Suprapubic skin (tissue), 4 donors: ENCODE measurements around the gene MXD3. TPM values are rescaled to one million over a fixed set of nuclear protein-coding genes. Genes with fewer than 3 reads are reported as not detected.

ENCODE experiments used
- DNase-seq, 2 donors: peaks; one replicate each; pipeline ENCODE4 v3.0.0-alpha.2; 2019; ENCODE audit warnings: low spot score in 2 of 2
- H3K27ac ChIP-seq: fragments of 200-600 bp; sonication (generic); one replicate; pipeline ENCODE4 v1.5.1; 2019
- H3K27me3 ChIP-seq: fragments of 200-600 bp; sonication (generic); one replicate; pipeline ENCODE4 v1.5.1; 2019
- H3K36me3 ChIP-seq: fragments of 200-600 bp; sonication (generic); one replicate; pipeline ENCODE4 v1.5.1; 2019
- H3K4me1 ChIP-seq: fragments of 200-600 bp; sonication (generic); one replicate; pipeline ENCODE4 v1.5.1; 2019
- H3K4me3 ChIP-seq: fragments of 200-600 bp; sonication (generic); one replicate; pipeline ENCODE4 v1.5.1; 2019; ENCODE audit warnings: mild to moderate bottlenecking
- H3K9me3 ChIP-seq: fragments of 200-600 bp; sonication (generic); one replicate; pipeline ENCODE4 v1.5.1; 2019
- CTCF ChIP-seq, 2 donors: fragments of 200-600 bp in 1 of 2; fragments of 450-650 bp in 1 of 2; sonication (generic) in 1 of 2; IDR thresholded peaks; one replicate each; pipeline ENCODE4 v1.5.1; 2016 to 2019; ENCODE audit warnings: antibody characterized with exemption in 2 of 2, mild to moderate bottlenecking in 1 of 2, moderate library complexity in 1 of 2
- EP300 ChIP-seq: sonication (generic); formaldehyde crosslinking; IDR thresholded peaks from one replicate; pipeline ENCODE4 v1.6.1; 2017; ENCODE audit warnings: antibody characterized with exemption
- POLR2A ChIP-seq, 2 donors: fragments of 450-650 bp; IDR thresholded peaks; one replicate each; pipeline ENCODE4 v1.6.1; 2017; ENCODE audit warnings: antibody characterized with exemption in 2 of 2, mild to moderate bottlenecking in 2 of 2, moderate library complexity in 2 of 2
- POLR2AphosphoS5 ChIP-seq, 3 donors: sonication (generic); formaldehyde crosslinking; IDR thresholded peaks; one replicate each; pipeline ENCODE4 v1.6.1; 2017; ENCODE audit warnings: antibody characterized with exemption in 3 of 3
- WGBS: methylation state at CpG from one replicate; pipeline ENCODE4 v1.1.5; 2018; 5-methylcytosine and 5-hydroxymethylcytosine counted together
- total RNA-seq, 4 donors: library from RNA; depleted of rRNA; stranded (reverse); fragments of >200 nt; gene quantifications; one replicate each; pipeline ENCODE4 v1.1.0, GENCODE V29; 2016

Gene MXD3
- total RNA-seq, 4 donors from 2014 or later: 8.7 to 30.3 (median 11.7) TPM

- no peaks in the 10 kb centered on the region for H3K36me3 ChIP-seq
- H3K27me3 ChIP-seq: no peaks in the 10 kb centered on the region
- TF ChIP-seq POLR2A (IDR thresholded peaks at IDR 0.05): no peak
- no peak for TF ChIP-seq CTCF (IDR thresholded peaks at IDR 0.05)
- TF ChIP-seq POLR2AphosphoS5 (IDR thresholded peaks at IDR 0.05): no peak
- no peak for TF ChIP-seq EP300
- no peaks in the 10 kb centered on the region for H3K9me3 ChIP-seq
- DNase-seq: no peak
- 93% methylated on average over 3 of the region's 5 CpGs for WGBS
- no peak overlapping the region for H3K27ac ChIP-seq
- H3K4me3 ChIP-seq: no peak overlapping the region
- peaks cover 31% of the 10 kb centered on the region for H3K4me1 ChIP-seq
Observed at GRCh38 chr5:177357146-177357458, 45.4 kb upstream of the MXD3 start.

- TF ChIP-seq POLR2AphosphoS5 (IDR thresholded peaks at IDR 0.05) (no peak), EP300 (no peak), CTCF (IDR thresholded peaks at IDR 0.05) (no peak), POLR2A (IDR thresholded peaks at IDR 0.05) (no peak)
- no peaks in the 10 kb centered on the region for H3K36me3 ChIP-seq
- no peak overlapping the region for H3K4me3 ChIP-seq
- H3K9me3 ChIP-seq: no peaks in the 10 kb centered on the region
- 61% methylated on average over 3 of the region's 3 CpGs for WGBS
- no peak for DNase-seq
- H3K27me3 ChIP-seq: no peaks in the 10 kb centered on the region
- no peak overlapping the region for H3K27ac ChIP-seq
- H3K4me1 ChIP-seq: peaks cover 31% of the 10 kb centered on the region
Observed at GRCh38 chr5:177356746-177357145, 45.0 kb upstream of the MXD3 start.

GRCh38 chr5:177355868-177356168 is 44.1 kb upstream of the MXD3 start:
- WGBS: 24% methylated on average over 1 of the region's 1 CpG
- TF ChIP-seq EP300 (no peak), CTCF (IDR thresholded peaks at IDR 0.05) (no peak), POLR2A (IDR thresholded peaks at IDR 0.05) (no peak), POLR2AphosphoS5 (IDR thresholded peaks at IDR 0.05) (no peak)

GRCh38 chr5:177355162-177355867 is 43.6 kb upstream of the MXD3 start:
- DNase-seq: no peak
- TF ChIP-seq CTCF (IDR thresholded peaks at IDR 0.05): no peak
- TF ChIP-seq EP300: no peak
- no peak for TF ChIP-seq POLR2AphosphoS5 (IDR thresholded peaks at IDR 0.05)
- TF ChIP-seq POLR2A (IDR thresholded peaks at IDR 0.05): no peak
- no peaks in the 10 kb centered on the region for H3K36me3 ChIP-seq
- WGBS: 79% methylated on average over 1 of the region's 1 CpG
- no peaks in the 10 kb centered on the region for H3K9me3 ChIP-seq
- peaks cover 40% of the 10 kb centered on the region for H3K4me1 ChIP-seq
- H3K27ac ChIP-seq: no peak overlapping the region
- no peak overlapping the region for H3K4me3 ChIP-seq
- H3K27me3 ChIP-seq: no peaks in the 10 kb centered on the region

More at GRCh38 chr5:177355868-177356168, 44.1 kb upstream of the MXD3 start:
- Histone ChIP-seq H3K4me3 (no peak overlapping the region), H3K4me1 (peaks cover 35% of the 10 kb centered on the region), H3K27ac (no peak overlapping the region), H3K9me3 (no peaks in the 10 kb centered on the region), H3K27me3 (no peaks in the 10 kb centered on the region), H3K36me3 (no peaks in the 10 kb centered on the region)
- DNase-seq: no peak

GRCh38 chr5:177354711-177355110 is 43.0 kb upstream of the MXD3 start:
- Histone ChIP-seq H3K27ac (no peak overlapping the region), H3K4me3 (no peak overlapping the region), H3K27me3 (no peaks in the 10 kb centered on the region), H3K36me3 (no peaks in the 10 kb centered on the region), H3K4me1 (peaks cover 46% of the 10 kb centered on the region), H3K9me3 (no peaks in the 10 kb centered on the region)
- TF ChIP-seq POLR2AphosphoS5 (IDR thresholded peaks at IDR 0.05) (no peak), POLR2A (IDR thresholded peaks at IDR 0.05) (no peak), EP300 (no peak), CTCF (IDR thresholded peaks at IDR 0.05) (no peak)
- DNase-seq: no peak
- 65% methylated on average over 3 of the region's 3 CpGs for WGBS
